ENCODE measurements around the gene ZNF747. TPM values are rescaled to one million over a fixed set of nuclear protein-coding genes. Genes with fewer than 3 reads are reported as not detected.

ZNF747 gene
- total RNA-seq, result 12.7 TPM

DNA sequence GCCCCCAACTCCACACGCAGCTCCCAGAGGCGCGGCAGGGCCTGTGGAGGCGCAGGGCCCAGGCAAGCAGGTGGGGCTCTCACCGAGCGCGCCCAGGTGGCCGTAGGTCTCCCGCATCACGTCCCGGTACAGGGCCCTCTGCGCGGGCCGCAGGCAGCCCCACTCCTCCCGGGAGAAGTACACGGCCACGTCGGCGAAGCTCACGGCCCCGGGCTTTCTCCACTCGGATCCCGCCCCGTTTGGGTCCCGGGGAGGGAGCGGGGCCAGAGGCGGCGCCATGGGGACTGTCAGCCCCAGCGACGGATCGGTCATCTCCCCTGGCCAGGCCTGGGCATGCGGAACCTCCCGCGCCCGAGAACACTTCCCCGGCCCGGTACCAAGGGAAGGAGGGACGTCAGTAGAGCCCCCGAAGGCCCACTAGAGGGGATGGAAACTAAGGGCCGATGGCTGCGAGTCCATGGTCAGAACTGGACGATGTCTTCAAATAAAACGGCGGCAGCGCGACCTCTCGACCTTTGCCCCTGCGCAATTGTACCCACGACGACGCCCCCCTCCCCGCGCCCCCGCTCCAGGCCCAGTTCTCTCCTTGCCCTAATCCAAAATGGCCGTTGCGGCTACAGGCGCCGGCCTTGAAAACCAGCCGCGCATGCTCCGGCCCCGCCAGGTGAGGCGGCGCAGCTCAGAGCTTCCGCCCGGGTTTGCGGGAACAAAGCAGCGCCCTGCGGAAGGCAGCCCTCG, at the start of gene ZNF747:
ZNF747 (minus strand) TSS at position 491 of the 738 bp plus-strand sequence; CDS start at position 312, 179 bp downstream.
- intact Hi-C loops (cut with DNase I), result no loop called here
- DNase-seq (ENCODE audit: low spot score), result peak; percentile 95
- peak; percentile 96 for ATAC-seq

DNA sequence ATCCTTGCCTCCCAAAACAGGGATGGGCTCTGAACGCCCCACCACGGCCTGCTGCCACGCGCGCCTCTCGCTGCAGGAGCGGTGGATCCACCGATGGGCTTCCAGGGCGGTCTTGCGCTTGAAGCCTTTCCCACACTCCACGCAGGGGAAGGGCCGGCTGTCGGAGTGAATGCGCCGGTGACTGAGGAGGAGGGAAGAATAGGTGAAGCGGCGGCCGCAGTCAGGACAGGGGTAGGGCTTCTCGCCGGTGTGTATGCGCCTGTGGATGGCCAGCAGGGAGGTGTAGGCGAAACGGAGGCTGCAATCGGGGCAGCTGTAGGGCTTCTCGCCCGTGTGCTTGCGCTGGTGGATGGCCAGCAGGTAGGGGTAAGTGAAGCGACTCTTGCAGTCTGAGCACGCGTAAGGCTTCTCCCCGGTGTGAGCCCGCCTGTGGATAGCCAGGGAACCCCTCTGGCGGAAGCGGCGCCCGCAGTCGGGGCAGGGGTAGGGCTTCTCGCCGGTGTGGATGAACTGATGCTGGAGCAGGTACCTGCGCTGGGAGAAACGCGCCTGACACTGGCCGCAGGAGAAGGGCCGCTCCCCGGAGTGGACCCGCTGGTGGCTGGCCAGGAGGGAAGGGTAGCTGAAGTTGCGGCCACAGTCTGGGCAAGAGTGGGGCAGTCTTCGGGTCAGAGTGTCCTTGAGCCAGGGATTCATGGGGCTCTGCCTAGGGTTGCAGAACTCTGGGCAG, 48.1 kb upstream of the ZNF747 start:
- intact Hi-C loops (cut with DNase I), result no loop called here

DNA sequence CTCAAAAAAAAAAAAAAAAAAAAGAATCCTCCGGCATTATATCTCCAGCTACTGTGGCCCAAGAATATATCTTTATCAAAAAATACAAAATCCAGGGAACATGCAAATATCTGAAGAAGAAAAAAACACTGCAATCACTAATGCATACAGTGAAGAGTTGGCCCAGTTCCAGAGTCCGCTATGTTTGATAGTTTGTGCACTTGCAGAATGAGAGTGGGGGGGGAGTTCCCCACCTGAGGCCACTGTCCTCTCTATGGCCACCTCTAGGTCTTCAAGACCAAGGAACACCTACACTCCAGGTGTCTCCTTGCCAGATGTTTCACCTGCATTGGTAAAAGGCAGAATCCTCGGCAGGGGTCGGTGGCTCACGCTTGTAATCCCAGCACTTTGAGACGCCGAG, 46.8 kb upstream of the ZNF747 start:
- no peak for DNase-seq (ENCODE audit: low spot score)
- intact Hi-C loops (cut with DNase I), result no loop called here
- ATAC-seq, result no peak

More for the DNA sequence above, 48.1 kb upstream of the ZNF747 start:
- peak; percentile 54 for DNase-seq (ENCODE audit: low spot score)
- ATAC-seq, result no peak

DNA sequence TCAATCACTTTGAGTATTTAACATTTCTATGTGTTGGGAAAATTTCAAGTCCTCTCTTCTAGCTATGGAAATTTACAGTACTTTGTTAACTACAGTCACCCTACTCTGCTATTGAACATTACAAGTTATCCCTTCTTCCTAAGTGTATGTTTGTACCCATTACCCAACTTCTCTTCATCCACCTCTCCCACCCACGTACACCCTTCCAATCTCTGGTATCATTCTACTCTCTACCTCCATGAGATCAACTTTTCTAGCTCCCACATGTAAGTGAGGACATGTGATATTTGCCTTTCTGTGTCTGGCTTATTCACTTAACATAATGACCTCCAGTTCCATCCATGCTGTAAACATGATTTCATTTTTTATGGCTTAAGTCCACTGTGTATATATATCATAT, 40.0 kb upstream of the ZNF747 start:
- ATAC-seq, result no peak
- intact Hi-C loops (cut with DNase I), result no loop called here
- no peak for DNase-seq (ENCODE audit: low spot score)

DNA sequence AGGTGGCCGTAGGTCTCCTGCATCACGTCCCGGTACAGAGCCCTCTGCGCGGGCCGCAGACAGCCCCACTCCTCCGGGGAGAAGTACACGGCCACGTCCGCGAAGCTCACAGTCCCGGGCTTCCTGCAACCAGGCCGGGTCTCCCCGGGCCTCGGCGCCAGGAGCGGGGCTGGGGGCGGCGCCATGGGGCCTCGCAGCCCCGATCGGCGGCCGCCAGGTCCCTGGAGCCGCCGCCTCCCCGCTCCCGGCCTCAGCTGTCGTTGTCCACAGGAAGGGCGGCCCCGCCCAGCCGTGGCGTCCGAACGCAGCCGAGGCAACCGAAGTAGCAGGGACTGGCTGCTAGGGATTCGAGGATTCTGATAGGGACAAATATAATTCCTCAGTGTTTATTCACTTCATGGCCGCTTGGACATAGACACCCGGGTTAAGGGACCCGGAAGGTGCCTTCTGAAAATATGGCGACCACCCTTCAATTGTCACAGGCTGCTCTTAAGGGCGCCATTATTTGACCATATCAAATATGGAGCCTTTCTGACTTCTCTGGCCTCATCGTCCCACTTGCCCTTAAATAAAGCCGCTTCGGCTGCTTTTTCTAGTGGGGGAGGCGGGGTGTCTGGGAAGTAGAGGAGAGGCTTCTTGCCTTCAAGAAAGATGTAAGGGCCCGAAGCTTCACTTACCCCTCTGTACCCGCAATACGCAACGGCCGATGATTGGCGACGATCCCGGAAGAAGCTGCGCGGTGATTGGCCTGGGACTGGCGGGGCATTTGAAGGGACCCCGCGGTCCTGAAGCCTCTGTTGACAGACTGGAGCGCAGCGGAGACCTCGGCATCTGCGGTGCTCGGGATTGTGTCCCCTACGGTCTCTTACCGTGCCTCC, 37.0 kb upstream of the ZNF747 start, which contains the start of gene ZNF688:
ZNF688 (minus strand) TSS at position 270 of the 878 bp plus-strand sequence; CDS start at position 185, 85 bp downstream.
- ATAC-seq (peak; percentile 97), DNase-seq (ENCODE audit: low spot score) (peak; percentile 97)
- intact Hi-C loops (cut with DNase I), result no loop called here

DNA sequence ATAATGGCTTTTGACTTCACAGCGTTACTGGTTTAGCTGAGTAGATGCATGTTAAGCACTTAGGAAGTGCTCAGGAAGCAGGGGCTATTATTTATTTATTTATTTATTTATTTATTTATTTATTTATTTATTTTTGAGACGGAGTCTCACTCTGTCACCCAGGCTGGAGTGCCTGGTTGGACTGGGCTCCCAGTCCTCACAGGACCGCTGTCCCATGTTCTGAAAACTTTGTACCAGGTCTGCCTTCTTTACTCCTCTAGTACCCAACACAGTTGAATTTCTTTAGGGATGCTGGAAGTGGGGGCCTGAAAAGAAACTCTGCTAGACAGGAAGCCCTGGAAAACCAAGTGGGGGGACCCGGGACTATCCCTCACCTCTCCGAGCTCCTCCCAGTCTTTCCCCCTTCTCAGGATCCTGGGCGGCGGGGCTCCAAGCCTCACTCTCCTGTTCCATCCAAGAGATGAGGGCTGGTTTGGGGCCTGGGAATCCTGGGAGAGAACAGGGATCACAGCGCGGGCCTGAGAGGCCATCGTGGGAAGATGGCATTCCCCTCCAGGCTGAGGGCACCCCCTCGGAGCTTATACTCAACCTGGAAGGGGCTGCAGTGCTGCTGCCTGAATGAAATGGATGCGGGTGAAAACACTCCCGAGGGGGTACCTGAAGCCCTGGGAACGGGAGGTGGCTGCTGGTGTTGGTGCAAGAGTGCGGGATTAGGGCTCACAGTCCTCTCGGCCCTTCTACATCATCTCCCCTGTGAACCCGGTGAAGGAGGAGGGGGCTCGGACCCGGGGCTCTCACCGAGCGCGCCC, 36.2 kb upstream of the ZNF747 start:
- DNase-seq (ENCODE audit: low spot score), result no peak
- intact Hi-C loops (cut with DNase I), result no loop called here
- ATAC-seq, result peak; percentile 9

DNA sequence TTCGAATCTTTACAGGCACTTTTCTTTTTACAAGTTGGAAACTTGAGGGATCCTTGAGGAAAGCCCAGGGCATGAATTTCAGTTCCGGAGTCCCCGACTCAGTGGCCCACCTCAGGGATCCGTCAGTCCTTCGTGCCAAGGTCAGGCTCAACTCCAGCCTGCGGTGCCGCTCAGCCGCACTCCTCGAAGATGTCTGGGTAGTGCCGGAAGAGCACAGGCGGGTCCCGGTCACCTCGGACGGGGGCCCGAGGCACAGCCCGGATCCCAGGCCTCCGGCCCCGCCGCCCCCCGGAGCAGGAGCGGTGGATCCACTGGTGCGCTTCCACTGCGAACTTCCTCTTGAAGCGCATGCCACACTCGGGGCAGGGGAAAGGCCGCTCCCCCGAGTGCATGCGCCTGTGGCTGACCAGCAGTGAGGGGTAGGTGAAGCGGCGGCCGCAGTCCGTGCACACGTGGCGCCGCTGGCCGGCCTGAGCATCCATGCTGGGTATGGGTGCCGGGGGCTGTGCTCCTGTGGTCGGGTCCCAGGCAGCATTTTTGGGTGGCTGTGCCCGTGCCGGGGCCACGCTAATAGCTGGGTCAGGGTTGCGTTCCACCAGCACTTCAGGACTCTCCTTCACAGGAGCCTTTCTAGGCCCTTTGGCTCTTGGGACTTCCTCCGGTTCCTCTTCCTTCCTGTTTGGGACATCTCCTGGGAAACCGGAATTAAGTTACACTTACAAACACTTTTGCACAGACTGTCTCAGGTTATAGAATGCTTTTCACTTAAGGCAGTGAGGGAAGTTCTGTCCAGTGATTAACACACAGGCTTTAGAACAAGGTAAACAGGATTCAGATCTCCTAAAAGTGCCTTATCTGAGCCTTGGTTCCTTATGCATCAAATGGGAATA, 35.3 kb upstream of the ZNF747 start:
- ATAC-seq (no peak), DNase-seq (ENCODE audit: low spot score) (no peak)
- intact Hi-C loops (cut with DNase I), result no loop called here

DNA sequence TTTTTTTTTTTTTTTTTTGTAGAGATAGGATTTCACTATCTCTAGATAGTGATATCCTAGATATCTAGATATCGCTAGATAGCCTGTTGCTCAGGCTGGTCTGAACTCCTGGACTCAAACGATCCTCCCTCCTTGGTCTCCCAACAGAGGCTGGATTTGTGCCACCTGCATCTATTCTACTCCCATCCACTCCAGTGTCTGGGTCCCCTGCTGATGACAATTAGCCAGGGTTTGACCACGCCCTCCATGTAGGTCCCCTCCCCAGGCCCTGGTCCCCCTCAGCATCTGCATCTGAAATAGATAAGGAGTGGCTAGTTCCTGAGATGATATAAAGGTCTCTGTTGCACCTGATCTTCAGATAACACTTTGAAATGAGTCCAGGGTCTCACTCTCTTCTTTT, 34.6 kb upstream of the ZNF747 start:
- no peak for DNase-seq (ENCODE audit: low spot score)
- intact Hi-C loops (cut with DNase I), result no loop called here
- ATAC-seq, result no peak

DNA sequence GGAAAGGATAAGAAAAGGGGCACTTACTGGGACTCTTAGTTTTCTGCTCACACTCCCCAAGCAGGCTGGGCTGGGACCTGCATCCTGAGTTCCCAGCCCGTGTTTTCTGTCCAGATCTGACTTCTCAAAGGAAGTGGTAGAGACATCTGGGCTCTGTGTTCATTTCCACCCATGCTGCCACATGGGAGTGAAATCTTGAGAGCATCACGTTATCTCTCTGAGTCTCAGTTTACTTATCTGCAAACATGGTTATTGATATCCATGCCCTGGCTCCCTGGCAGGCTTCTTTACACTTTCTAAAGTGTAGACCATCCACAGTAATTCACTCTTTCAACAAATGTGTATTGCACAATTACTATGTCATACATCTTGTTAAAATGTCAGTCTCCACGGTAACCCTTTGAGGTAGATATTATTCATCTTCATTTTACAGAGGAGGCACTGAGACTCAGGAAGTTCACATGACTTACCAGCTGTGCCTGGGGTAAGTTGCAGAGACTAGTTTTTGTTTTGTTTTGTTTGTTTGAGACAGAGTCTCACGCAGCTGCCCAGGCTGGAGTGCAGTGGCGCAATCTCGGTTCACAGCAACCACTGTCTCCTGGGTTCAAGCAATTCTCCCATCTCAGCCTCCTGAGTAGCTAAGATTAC, 33.5 kb upstream of the ZNF747 start:
- DNase-seq (ENCODE audit: low spot score) (no peak), ATAC-seq (no peak)
- intact Hi-C loops (cut with DNase I), result no loop called here

DNA sequence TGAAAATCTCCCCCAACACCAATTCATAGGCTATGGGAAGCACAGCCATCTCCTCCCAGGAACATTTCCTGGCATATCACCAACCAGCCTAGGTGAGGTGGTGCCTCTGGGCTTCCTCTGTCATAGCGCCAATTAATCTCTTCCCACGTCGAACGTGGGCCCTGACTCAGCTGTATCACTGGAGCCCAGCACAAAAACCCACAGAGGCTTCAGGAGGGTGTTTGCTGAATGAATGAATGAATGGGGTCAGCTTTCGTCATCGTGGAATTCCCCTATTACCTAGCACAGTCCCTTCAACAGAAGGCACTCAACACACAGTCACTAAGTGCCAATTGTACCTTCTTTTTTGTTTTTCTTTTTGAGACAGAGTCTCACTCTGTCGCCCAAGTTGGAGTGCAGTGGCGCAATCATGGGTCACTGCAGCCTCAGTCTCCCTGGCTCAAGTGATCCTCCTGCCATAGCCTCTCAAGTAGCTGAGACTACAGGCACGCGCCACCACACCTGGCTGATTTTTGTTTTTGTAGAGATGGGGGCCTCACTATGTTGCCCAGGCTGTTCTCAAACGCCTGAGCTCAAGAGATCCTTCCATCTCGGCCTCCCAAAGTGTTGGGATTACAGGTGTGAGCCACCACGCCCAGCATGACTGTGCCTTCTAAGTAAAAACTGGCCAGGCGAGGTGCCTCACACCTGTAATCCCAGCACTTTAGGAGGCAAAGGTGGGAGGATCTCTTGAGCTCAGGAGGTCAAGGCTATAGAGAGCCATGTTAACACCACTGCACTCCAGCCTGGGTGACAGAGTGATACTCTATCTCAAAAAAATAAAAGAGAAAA, 32.7 kb upstream of the ZNF747 start:
- ATAC-seq (no peak), DNase-seq (ENCODE audit: low spot score) (no peak)
- intact Hi-C loops (cut with DNase I), result no loop called here

DNA sequence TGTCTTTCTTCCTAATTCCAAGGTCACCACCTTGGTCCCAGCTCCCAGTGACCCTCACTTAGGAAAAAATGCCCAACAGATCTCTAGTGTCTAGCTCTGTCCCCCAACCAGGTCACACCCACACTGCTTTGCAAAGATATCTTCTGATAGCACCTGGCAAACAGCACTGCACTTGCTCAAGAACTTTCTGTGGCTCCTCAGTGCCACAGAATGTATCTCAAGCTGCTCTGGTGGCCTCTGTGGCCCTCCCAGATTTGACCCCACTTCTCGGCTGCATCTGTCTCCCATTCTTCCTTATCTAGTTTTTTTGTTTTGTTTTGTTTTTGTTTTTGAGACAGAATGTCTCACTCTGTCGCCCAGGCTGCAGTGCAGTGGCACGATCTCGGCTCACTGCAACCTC, 31.9 kb upstream of the ZNF747 start:
- no peak for ATAC-seq
- no peak for DNase-seq (ENCODE audit: low spot score)
- intact Hi-C loops (cut with DNase I), result no loop called here

DNA sequence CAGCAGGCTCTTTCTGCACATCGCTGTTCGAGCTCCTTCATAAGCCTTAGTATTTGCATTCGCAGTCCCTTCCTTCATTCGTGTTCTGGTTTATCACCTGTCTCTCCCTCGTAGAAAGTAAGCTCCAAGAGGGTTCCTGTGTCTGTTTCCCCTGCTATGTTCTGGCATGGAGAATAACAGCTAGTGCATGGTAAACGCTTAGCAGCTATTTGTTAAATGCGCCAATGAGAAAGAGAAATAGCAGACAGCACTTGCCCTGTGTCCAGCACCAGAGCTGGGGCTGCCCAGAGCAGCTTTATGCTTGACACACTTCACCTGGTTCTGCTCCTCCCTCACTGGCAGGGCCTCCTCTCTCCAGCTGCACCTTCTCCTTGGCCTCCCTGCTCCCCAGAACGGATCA, 31.3 kb upstream of the ZNF747 start:
- no peak for DNase-seq (ENCODE audit: low spot score)
- intact Hi-C loops (cut with DNase I), result no loop called here

DNA sequence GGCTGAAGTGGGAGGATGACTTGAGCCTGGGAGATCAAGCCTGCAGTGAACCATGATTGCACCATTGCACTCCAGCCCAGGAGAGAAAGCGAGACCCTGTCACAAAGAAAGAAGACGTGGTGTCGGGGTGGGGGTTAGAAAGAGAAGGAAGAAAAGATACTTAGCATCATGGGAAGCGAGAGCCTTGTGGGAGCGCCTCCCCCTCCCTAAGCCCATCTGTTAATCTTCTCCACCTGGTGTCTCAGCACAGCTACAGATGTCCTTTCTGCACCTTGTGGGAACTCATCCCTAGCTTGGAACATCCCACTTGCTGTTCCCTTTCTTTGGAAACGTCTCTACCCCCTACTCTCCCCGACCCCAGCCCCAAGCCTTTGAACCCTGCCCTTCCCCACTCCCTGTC, 30.9 kb upstream of the ZNF747 start:
- DNase-seq (ENCODE audit: low spot score), result no peak
- ATAC-seq, result no peak
- intact Hi-C loops (cut with DNase I), result no loop called here

More for the DNA sequence above, 31.3 kb upstream of the ZNF747 start:
- ATAC-seq, result no peak

DNA sequence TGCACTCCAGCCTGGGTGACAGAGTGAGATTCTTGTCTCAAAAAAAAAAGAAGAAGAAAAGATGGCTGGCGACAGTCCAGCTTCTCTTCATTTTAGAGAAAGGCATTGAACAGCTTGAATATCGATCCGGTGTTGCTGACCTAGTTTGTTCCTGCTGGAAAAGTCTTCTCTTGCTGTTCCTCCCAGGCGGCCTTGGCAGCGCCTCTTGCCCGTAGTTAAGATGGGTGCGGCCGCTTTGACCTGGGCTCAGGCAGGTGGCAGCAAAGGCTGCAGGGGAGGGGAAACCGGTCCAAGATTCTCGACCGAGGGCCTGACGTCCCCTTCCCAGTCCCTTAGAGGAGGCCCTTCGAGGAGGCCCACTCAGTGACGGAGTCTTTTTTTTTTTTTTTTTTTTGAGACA, 27.4 kb upstream of the ZNF747 start:
- intact Hi-C loops (cut with DNase I), result no loop called here
- ATAC-seq (no peak), DNase-seq (ENCODE audit: low spot score) (no peak)

DNA sequence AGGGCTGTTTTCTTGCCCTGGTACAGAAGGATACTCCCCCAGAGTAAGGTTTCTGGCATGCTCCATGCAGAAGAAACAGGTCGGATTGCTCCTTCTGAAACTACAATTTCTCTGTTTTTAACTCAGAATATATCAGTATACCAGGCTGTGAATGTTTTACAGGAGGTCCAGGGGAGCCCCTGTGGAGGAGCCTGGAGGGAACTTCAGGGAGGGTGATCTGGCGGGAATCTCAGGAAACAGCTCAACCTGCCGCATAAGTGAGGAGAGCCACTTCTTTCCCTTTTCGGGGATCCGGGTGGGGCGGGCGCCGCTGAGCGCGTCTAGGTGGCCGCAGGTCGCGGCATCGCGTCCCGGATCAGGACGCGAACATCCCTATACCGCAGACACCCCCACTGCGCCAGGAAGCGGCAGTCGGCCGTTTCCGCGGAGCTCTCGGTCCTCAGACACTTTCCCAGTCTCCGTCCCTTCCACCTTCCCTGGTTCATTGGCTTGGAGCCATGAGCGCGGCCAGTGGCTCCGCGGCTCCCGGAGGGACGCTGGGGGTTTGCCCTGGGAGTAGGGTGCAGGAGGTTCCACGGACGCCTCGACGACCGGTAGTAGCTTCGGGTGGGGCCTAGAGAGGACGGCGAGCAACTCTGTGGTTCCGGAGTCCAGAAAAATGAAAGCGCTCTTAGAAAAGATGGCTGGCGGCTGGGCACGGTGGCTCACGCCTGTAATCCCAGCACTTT, 26.6 kb upstream of the ZNF747 start:
- intact Hi-C loops (cut with DNase I), result no loop called here
- no peak for ATAC-seq
- DNase-seq (ENCODE audit: low spot score), result peak; percentile 72

DNA sequence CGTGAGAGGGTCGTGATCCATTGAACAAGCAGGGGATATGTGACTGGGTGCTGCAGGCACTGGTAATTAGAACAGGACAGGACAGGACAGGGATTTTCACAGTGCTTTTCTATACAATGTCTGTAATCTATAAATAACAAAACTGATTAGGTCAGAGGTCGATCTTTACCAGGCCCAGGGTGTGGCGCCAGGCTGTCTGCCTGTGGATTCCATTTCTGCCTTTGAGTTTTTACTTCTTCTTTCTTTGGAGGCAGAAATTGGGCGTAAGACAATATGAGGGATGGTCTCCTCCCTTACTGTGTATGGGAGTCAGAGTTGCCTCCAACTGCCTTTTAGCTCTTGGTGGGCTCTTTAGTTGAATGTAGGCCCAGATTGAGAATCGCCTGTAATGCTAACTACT, 25.0 kb upstream of the ZNF747 start:
- ATAC-seq, result no peak
- intact Hi-C loops (cut with DNase I), result no loop called here
- no peak for DNase-seq (ENCODE audit: low spot score)
